GM10248 (cell line): ENCODE results near the gene BYSL.
A peak's percentile ranks its signal among the peaks of the same experiment; 100 is the strongest.

Source experiments
- CTCF ChIA-PET: fragments of 300-600 bp; sonication (Branson Sonifier 250); formaldehyde crosslinking; extraction: SDS; loops from one replicate; lab custom pipeline; 2021; ENCODE audit warnings: antibody characterized with exemption; lab: Yijun Ruan, JAX
- POLR2A ChIA-PET: fragments of 350-650 bp; sonication (Branson Sonifier 250); formaldehyde crosslinking; extraction: SDS; loops from one replicate; lab custom pipeline; 2020; ENCODE audit warnings: antibody characterized with exemption; lab: Yijun Ruan, JAX
- DNase-seq: peaks from one replicate; pipeline ENCODE4 v3.0.0; 2012; ENCODE audit errors: extremely low spot score
- TF ChIP-seq, protein P1 (sequence below): IDR thresholded peaks from 2 replicates; pipeline ENCODE4 v1.5.1; 2012; ENCODE audit warnings: mild to moderate bottlenecking, low read depth; ENCODE audit errors: extremely low read depth, missing control alignments, control extremely low read depth

BYSL gene

DNA sequence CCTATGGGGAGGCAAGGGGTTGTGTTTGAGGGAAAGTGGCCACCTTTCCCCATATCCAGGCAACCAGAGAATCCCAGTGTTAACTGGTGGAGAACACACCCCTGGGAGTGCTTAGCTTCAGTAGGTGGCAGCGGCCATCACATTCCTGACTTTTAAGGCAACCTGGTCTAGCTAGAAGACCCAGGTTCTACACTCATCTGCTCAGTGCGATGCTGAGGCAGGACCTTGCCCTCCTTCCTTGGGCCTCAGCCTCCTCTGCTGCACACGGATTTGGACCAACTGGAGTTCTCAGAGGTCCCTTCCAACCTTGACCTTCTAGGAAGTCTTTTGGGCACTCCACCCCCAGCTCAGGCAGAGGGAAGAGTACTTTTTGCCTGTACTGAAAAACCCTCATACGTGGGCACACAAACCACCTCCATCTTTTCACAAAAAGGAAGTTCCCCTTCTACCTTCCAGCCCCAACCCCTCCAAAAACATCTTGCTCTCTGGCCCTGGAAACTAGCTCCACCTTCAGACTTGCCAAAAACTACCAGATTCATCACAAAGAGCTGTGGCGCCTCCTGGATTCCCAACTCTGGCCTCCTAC lies 17.4 kb downstream of the BYSL start:
- TF ChIP-seq, protein P1, sequence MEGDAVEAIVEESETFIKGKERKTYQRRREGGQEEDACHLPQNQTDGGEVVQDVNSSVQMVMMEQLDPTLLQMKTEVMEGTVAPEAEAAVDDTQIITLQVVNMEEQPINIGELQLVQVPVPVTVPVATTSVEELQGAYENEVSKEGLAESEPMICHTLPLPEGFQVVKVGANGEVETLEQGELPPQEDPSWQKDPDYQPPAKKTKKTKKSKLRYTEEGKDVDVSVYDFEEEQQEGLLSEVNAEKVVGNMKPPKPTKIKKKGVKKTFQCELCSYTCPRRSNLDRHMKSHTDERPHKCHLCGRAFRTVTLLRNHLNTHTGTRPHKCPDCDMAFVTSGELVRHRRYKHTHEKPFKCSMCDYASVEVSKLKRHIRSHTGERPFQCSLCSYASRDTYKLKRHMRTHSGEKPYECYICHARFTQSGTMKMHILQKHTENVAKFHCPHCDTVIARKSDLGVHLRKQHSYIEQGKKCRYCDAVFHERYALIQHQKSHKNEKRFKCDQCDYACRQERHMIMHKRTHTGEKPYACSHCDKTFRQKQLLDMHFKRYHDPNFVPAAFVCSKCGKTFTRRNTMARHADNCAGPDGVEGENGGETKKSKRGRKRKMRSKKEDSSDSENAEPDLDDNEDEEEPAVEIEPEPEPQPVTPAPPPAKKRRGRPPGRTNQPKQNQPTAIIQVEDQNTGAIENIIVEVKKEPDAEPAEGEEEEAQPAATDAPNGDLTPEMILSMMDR = no peak
- ChIA-PET CTCF (interaction anchor here (1.3 to 6.8 kb wide), 7 partner anchors 9 to 152 kb away, joined by 3 to 57 read pairs (median 21); partner anchors contain the start of genes BYSL, MED20 and TOMM6), POLR2A (interaction anchor here (0.6 kb wide), 1 partner anchor 1062 kb away, joined by 3 read pairs; no protein-coding TSS in a partner anchor)
- no peak for DNase-seq

DNA sequence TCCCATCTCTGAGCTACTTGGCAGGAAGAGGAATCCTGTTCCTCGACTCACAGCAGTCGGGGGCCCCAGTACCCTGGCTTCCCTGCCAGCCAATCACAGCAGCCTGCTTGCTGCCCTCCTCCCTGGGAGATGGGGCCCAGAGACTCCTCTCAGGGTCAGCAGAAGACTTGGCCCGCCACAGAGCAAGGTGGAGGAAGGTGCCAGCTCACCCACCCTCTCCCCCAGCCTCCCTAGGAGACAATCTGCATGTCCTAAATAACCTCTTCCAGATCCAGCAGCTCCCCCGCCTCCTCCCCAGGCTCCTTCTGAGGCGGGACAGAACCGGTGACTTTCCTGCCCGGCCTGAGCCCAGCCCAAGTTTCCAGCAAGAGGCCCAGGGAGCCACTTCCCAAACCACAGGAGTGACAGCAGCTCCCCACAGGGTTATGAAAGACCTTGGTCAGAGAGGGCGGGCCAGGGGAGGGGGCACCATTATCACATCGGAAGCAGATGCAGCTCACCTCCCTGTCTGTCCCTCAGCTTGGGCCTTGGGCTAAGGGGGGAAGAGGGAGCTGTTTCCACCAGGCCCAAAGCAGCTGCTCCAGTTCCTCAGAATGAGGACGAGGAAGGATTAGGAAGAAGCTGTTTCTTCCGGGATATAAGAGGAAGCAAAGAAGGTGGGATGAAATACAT lies 18.0 kb downstream of the BYSL start:
- no peak for DNase-seq
- TF ChIP-seq, protein P1 = no peak
- CTCF ChIA-PET = interaction anchor here (1.0 to 6.8 kb wide), 8 partner anchors 10 to 153 kb away, joined by 3 to 57 read pairs (median 13); partner anchors contain the start of genes BYSL, MED20 and TOMM6
- POLR2A ChIA-PET = no interaction called here

DNA sequence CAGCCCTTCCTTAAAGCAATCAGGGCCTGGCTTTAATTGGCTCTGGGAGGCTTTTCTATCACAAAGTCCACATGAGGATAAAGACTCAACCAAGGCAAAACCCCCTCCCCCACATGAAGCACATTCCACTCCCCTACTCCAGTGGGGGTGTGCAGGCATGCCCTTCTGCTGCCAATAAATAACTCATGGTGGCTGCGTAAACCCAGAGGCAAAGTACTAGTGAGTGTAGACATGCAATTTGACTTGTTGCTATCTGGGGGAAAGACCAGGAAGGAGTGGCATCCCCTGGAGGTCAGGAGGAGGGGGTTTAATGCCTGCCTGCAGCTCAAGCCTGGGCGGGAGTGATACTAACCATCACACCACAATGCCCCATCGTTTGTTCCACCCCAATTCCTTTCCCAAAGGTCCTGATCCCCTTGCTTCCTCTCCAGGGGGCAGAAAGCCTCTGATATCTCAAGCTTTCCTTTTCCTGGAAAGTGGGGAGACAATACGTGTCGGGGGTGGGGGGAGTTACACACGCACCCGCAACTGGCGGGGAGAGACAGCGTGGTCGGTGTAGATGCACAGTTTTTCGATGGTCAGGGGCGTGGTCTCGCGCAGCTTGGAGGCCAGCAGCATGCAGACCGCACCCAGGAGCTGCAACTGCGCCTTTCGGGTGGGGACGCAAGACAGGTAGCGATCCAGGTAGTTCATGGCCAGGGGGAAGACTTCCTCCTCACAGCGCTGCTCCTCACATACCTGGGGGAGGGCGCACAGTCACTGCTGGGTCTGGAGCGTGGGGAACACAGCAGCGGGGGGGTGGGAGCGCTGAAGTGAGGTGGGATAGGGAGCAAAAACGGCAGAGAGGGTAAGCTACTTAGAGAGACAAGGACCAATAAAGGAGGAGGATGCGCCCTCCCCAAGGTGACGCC lies 18.8 kb downstream of the BYSL start:
- CTCF ChIA-PET = interaction anchor here (1.0 to 6.8 kb wide), 7 partner anchors 11 to 153 kb away, joined by 3 to 57 read pairs (median 21); partner anchors contain the start of genes BYSL, MED20 and TOMM6
- DNase-seq = no peak
- POLR2A ChIA-PET = no interaction called here
- TF ChIP-seq, protein P1 = no peak

GRCh38 chr6:41940759-41941279 lies 19.5 kb downstream of the BYSL start:
- TF ChIP-seq, protein P1 = no peak
- POLR2A ChIA-PET = no interaction called here
- CTCF ChIA-PET = interaction anchor here (2.1 to 6.8 kb wide), 5 partner anchors 12 to 154 kb away, joined by 12 to 57 read pairs (median 42); partner anchors contain the start of genes BYSL, MED20 and TOMM6
- peak; percentile 40 for DNase-seq

GRCh38 chr6:41941280-41942066 lies 20.2 kb downstream of the BYSL start, which contains the start of gene CCND3:
TSS of gene CCND3 (minus strand) at chr6:41941808. CDS start at chr6:41941649, 159 bp downstream.
- TF ChIP-seq, protein P1 = no peak
- POLR2A ChIA-PET = no interaction called here
- peak; percentile 94 for DNase-seq
- CTCF ChIA-PET = interaction anchor here (0.8 to 6.8 kb wide), 9 partner anchors 10 to 154 kb away, joined by 3 to 57 read pairs (median 8); partner anchors contain the start of genes BYSL, MED20 and TOMM6
